Nephron (organoid): ENCODE data around the gene IGF2R.

Experiments used
- H3K27ac Mint-ChIP-seq, 3 experiments: 2 replicates each; pipeline ENCODE4 v1.8.0; 2020; ENCODE audit warnings: mixed read lengths in 3 of 3, mild to moderate bottlenecking in 2 of 3, moderate library complexity in 1 of 3
- H3K27me3 Mint-ChIP-seq: 2 replicates; pipeline ENCODE4 v1.8.0; 2021; ENCODE audit warnings: low read depth, mild to moderate bottlenecking, moderate library complexity, mixed read lengths
- H3K36me3 Mint-ChIP-seq: 2 replicates; pipeline ENCODE4 v1.8.0; 2020; ENCODE audit warnings: low read depth, mixed read lengths
- H3K4me1 Mint-ChIP-seq: 2 replicates; pipeline ENCODE4 v1.8.0; 2020; ENCODE audit warnings: mixed read lengths
- H3K4me3 Mint-ChIP-seq, 3 experiments: 2 replicates each; pipeline ENCODE4 v1.8.0; 2020; ENCODE audit warnings: mild to moderate bottlenecking in 3 of 3, mixed read lengths in 3 of 3, moderate library complexity in 2 of 3
- H3K9me3 Mint-ChIP-seq: 2 replicates; pipeline ENCODE4 v1.8.0; 2020; ENCODE audit warnings: mixed read lengths
- CTCF ChIP-seq, 3 experiments: fragments of 200-600 bp; sonication (generic); IDR thresholded peaks; one replicate each; pipeline ENCODE4 v1.5.0; 2021; ENCODE audit warnings: antibody characterized with exemption in 3 of 3; ENCODE audit not compliant: unreplicated experiment in 3 of 3

Gene IGF2R

DNA sequence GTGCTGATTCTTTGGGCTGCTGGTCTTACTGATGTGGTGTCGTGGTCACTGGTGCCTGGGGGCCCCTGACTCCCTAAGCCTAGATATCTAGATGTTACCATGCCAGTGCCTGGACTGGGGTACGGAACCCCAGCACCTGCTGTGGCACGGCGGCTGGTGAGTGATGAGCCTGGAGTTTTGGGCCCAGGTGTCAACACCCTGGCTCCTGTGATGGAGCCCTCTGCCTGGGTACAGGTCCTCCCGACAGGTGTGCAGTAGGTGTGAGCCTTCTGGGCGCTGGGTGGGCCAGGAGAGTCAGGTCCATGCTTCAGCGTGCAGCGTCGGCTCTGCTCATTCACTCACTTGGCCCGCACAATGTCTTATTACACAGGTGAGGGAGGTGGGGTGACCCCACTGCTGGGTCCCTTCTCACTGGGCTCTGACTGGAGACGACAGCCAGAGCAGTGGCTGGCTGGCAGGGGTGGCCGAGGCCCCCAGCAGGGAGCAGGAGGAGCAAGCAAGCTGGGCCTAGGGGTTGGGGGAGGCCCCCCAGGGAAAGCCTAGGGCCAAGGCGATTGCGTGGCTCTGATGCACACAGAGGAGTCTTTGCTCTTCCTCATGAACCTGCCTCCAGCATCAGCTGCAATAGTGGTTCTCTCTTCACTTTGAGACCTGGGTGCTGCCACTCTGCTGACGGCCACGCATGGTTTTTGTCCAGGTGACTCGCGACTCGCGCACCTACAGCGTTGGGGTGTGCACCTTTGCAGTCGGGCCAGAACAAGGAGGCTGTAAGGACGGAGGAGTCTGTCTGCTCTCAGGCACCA, 110.2 kb downstream of the IGF2R start:
- H3K4me1 Mint-ChIP-seq = no peaks in the 10 kb centered on the region
- peaks cover 86% of the 10 kb centered on the region for H3K36me3 Mint-ChIP-seq
- no peak overlapping the region for H3K27ac Mint-ChIP-seq
- TF ChIP-seq CTCF (IDR thresholded peaks at IDR 0.05; ENCODE audit: unreplicated experiment in 3 of 3) = no peak
- H3K27me3 Mint-ChIP-seq = no peaks in the 10 kb centered on the region
- H3K9me3 Mint-ChIP-seq = no peaks in the 10 kb centered on the region
- H3K4me3 Mint-ChIP-seq = no peak overlapping the region

- H3K4me3 Mint-ChIP-seq = no peak overlapping the region
- no peak for TF ChIP-seq CTCF (IDR thresholded peaks at IDR 0.05; ENCODE audit: unreplicated experiment in 3 of 3)
- no peaks in the 10 kb centered on the region for H3K4me1 Mint-ChIP-seq
- no peaks in the 10 kb centered on the region for H3K27me3 Mint-ChIP-seq
- peaks cover 85% of the 10 kb centered on the region for H3K36me3 Mint-ChIP-seq
- H3K27ac Mint-ChIP-seq = no peak overlapping the region
- H3K9me3 Mint-ChIP-seq = no peaks in the 10 kb centered on the region
These were observed 110.8 kb downstream of the IGF2R start for GRCh38 chr6:160079686-160080043.

DNA sequence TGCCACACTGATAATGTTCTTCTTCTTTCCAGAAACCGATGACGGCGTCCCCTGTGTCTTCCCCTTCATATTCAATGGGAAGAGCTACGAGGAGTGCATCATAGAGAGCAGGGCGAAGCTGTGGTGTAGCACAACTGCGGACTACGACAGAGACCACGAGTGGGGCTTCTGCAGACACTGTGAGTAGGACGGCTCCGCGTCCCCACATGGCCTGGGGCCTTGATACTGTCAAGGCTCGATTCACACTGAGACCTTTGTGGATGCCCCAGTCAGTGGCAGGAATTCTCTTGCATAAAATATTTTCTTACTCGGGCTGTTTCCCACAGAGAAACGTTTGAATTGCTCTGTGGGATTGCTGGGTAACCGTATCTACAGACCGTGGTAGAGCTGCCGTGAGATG, 111.2 kb downstream of the IGF2R start:
- no peak for TF ChIP-seq CTCF (IDR thresholded peaks at IDR 0.05; ENCODE audit: unreplicated experiment in 3 of 3)
- no peak overlapping the region for H3K27ac Mint-ChIP-seq
- H3K4me1 Mint-ChIP-seq = no peaks in the 10 kb centered on the region
- H3K4me3 Mint-ChIP-seq = no peak overlapping the region
- no peaks in the 10 kb centered on the region for H3K27me3 Mint-ChIP-seq
- no peaks in the 10 kb centered on the region for H3K9me3 Mint-ChIP-seq
- H3K36me3 Mint-ChIP-seq = peaks cover 84% of the 10 kb centered on the region

DNA sequence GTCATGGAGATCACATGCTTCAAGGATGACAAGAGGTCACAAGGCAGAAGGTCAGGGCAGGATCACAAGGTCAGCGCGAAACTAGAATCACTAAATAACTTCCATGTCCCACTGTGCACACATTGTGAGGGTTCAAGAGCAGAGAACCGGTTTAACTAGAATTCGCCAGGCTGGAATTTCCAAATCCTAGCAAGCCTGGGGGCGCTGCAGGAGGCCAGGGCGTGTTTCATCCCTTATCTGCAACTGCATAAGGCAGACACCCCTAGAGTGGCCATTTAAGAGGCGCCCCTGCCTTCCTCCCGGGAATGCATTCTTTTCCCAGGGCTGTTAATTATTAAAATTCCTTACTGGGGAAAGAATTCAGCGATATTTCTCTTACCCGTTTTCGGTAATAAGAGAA, 112.5 kb downstream of the IGF2R start:
- H3K36me3 Mint-ChIP-seq = peaks cover 88% of the 10 kb centered on the region
- no peaks in the 10 kb centered on the region for H3K9me3 Mint-ChIP-seq
- H3K4me1 Mint-ChIP-seq = no peaks in the 10 kb centered on the region
- H3K27ac Mint-ChIP-seq = no peak overlapping the region
- no peak for TF ChIP-seq CTCF (IDR thresholded peaks at IDR 0.05; ENCODE audit: unreplicated experiment in 3 of 3)
- H3K4me3 Mint-ChIP-seq = no peak overlapping the region
- no peaks in the 10 kb centered on the region for H3K27me3 Mint-ChIP-seq

DNA sequence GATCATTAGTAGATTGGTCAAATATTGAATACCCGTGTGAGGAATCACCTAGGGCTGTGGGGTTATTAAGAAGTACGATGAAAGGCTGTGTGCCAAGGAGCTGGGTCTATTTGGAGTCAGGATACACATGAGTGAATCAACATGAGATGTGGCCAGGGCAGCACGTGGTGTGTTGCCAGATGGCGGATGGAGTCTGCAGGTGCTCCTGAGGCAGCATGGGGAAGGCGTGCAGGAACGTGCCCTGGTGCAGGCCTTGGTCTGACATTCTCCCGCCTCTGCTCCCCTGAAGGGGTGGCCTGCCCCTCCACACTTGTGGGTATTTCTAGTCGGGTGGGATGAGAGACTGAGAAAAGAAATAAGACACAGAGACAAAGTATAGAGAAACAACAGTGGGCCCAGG, 113.7 kb downstream of the IGF2R start:
- peaks cover 78% of the 10 kb centered on the region for H3K36me3 Mint-ChIP-seq
- no peak for TF ChIP-seq CTCF (IDR thresholded peaks at IDR 0.05; ENCODE audit: unreplicated experiment in 3 of 3)
- H3K27ac Mint-ChIP-seq = no peak overlapping the region
- H3K9me3 Mint-ChIP-seq = no peaks in the 10 kb centered on the region
- no peak overlapping the region for H3K4me3 Mint-ChIP-seq
- no peaks in the 10 kb centered on the region for H3K27me3 Mint-ChIP-seq
- H3K4me1 Mint-ChIP-seq = no peaks in the 10 kb centered on the region

- TF ChIP-seq CTCF (IDR thresholded peaks at IDR 0.05; ENCODE audit: unreplicated experiment in 3 of 3) = no peak
- Mint-ChIP-seq H3K9me3 (no peaks in the 10 kb centered on the region), H3K4me3 (no peak overlapping the region), H3K4me1 (peaks cover 9% of the 10 kb centered on the region), H3K27me3 (no peaks in the 10 kb centered on the region), H3K36me3 (peaks cover 77% of the 10 kb centered on the region), H3K27ac (no peak overlapping the region)
These were observed 115.4 kb downstream of the IGF2R start for GRCh38 chr6:160084198-160084776.
